GM23338 (cell line): ENCODE measurements around the gene GABRB3. TPM values are rescaled to one million over a fixed set of nuclear protein-coding genes. Genes with fewer than 3 reads are reported as not detected.
"Not testable (repeated sequence)": the region's sequence is repeated elsewhere in the genome, so short reads cannot be mapped to it uniquely, and the experiment has no call there.

Experiments
- ATAC-seq: fragments of 200-7000 bp; cut with Tn5 transposase; 3 replicates; pipeline ENCODE4 v1.9.1; 2020
- DNase-seq: peaks from one replicate; pipeline ENCODE4 v3.0.0-alpha.2; 2015; ENCODE audit warnings: low spot score
- H2AFZ ChIP-seq: fragments of 200-600 bp; sonication (generic); 2 replicates; pipeline ENCODE4 v1.8.0; 2016; ENCODE audit warnings: antibody characterized with exemption, mild to moderate bottlenecking, moderate library complexity
- H3F3A ChIP-seq: fragments of 200-600 bp; sonication (generic); replicated peaks from 2 replicates; pipeline ENCODE4 v1.8.0; 2017; ENCODE audit warnings: antibody characterized with exemption, mixed run types, low read depth
- H3K27ac ChIP-seq: fragments of 200-600 bp; sonication (generic); 2 replicates; pipeline ENCODE4 v1.6.1; 2016; ENCODE audit warnings: low read depth
- H3K27me3 ChIP-seq: fragments of 200-600 bp; sonication (generic); 2 replicates; pipeline ENCODE4 v1.8.0; 2016; ENCODE audit warnings: mild to moderate bottlenecking, mixed run types, moderate library complexity; ENCODE audit not compliant: insufficient read depth
- H3K36me3 ChIP-seq: fragments of 200-600 bp; sonication (generic); 2 replicates; pipeline ENCODE4 v1.8.0; 2016; ENCODE audit warnings: mild to moderate bottlenecking; ENCODE audit not compliant: insufficient read depth
- H3K4me1 ChIP-seq: fragments of 200-600 bp; sonication (generic); 2 replicates; pipeline ENCODE4 v1.8.0; 2016; ENCODE audit warnings: mild to moderate bottlenecking, moderate library complexity; ENCODE audit not compliant: insufficient read depth
- H3K4me2 ChIP-seq: fragments of 200-600 bp; sonication (generic); 2 replicates; pipeline ENCODE4 v1.7.1; 2017; ENCODE audit warnings: mixed run types
- H3K4me3 ChIP-seq: fragments of 200-600 bp; sonication (generic); 2 replicates; pipeline ENCODE4 v1.6.1; 2016; ENCODE audit warnings: mixed run types
- H3K79me2 ChIP-seq: fragments of 200-600 bp; sonication (generic); replicated peaks from 2 replicates; pipeline ENCODE4 v1.8.0; 2017; ENCODE audit warnings: mild to moderate bottlenecking; ENCODE audit not compliant: insufficient read depth
- H3K9me2 ChIP-seq: fragments of 200-600 bp; sonication (generic); 2 replicates; pipeline ENCODE4 v1.8.0; 2017; ENCODE audit not compliant: insufficient read depth
- H4K20me1 ChIP-seq: fragments of 200-600 bp; sonication (generic); replicated peaks from 2 replicates; pipeline ENCODE4 v1.8.0; 2017; ENCODE audit warnings: mild to moderate bottlenecking; ENCODE audit not compliant: insufficient read depth
- H3K27ac Mint-ChIP-seq: 2 replicates; pipeline ENCODE4 v1.8.0; 2020; ENCODE audit warnings: inconsistent platforms, mild to moderate bottlenecking, moderate library complexity, mixed read lengths
- H3K27me3 Mint-ChIP-seq: 3 replicates; pipeline ENCODE4 v1.8.0; 2022; ENCODE audit warnings: low read depth, mild to moderate bottlenecking, moderate library complexity, mixed read lengths, inconsistent platforms; ENCODE audit not compliant: insufficient read depth, poor library complexity
- H3K36me3 Mint-ChIP-seq: 3 replicates; pipeline ENCODE4 v1.8.0; 2021; ENCODE audit warnings: low read depth, mild to moderate bottlenecking, inconsistent platforms, moderate library complexity, mixed read lengths
- H3K4me1 Mint-ChIP-seq: 3 replicates; pipeline ENCODE4 v1.8.0; 2020; ENCODE audit warnings: mild to moderate bottlenecking, inconsistent platforms, mixed read lengths
- H3K4me3 Mint-ChIP-seq: 3 replicates; pipeline ENCODE4 v1.8.0; 2021; ENCODE audit warnings: moderate library complexity, mild to moderate bottlenecking, inconsistent platforms, mixed read lengths
- H3K9me3 Mint-ChIP-seq: 3 replicates; pipeline ENCODE4 v1.8.0; 2020; ENCODE audit warnings: moderate library complexity, mild to moderate bottlenecking, inconsistent platforms, mixed read lengths
- CREB1 ChIP-seq: fragments of 250-450 bp; sonication (Bioruptor Pico); IDR thresholded peaks from 2 replicates; pipeline ENCODE4 v1.5.0; 2020; ENCODE audit warnings: low read depth, mild to moderate bottlenecking, moderate library complexity
- CTCF ChIP-seq, 2 experiments: fragments of 200-600 bp in 1 of 2; sonication (generic) in 1 of 2; conservative IDR thresholded peaks; 2 replicates each; pipeline versions ENCODE4 v1.5.1 to v1.6.1; 2016 to 2017; ENCODE audit warnings: antibody characterized with exemption in 2 of 2, low read depth in 2 of 2, mild to moderate bottlenecking in 2 of 2, moderate library complexity in 1 of 2
- ETS1 ChIP-seq: IDR thresholded peaks from 2 replicates; pipeline ENCODE4 v1.6.1; 2016; ENCODE audit warnings: antibody characterized with exemption
- EZH2 ChIP-seq: fragments of 200-600 bp; sonication (generic); IDR thresholded peaks from one replicate; pipeline ENCODE4 v1.8.0; 2017; ENCODE audit warnings: antibody characterized with exemption, mild to moderate bottlenecking, low read depth; ENCODE audit not compliant: unreplicated experiment
- EZH2phosphoT487 ChIP-seq: fragments of 200-600 bp; sonication (generic); IDR thresholded peaks from one replicate; pipeline ENCODE4 v1.8.1; 2018; ENCODE audit warnings: antibody characterized with exemption; ENCODE audit not compliant: unreplicated experiment
- JUNB ChIP-seq: IDR thresholded peaks from one replicate; pipeline ENCODE4 v1.6.1; 2016; ENCODE audit warnings: antibody characterized with exemption; ENCODE audit not compliant: unreplicated experiment
- NANOG ChIP-seq: IDR thresholded peaks from 2 replicates; pipeline ENCODE4 v1.6.1; 2016; ENCODE audit warnings: antibody characterized with exemption, borderline replicate concordance
- POLR2AphosphoS5 ChIP-seq: IDR thresholded peaks from 2 replicates; pipeline ENCODE4 v1.6.1; 2016; ENCODE audit warnings: antibody characterized with exemption, low read depth
- REST ChIP-seq: IDR thresholded peaks from one replicate; pipeline ENCODE4 v1.6.1; 2018; ENCODE audit warnings: antibody characterized with exemption; ENCODE audit not compliant: unreplicated experiment
- STAT1 ChIP-seq: IDR thresholded peaks from one replicate; pipeline ENCODE4 v1.6.1; 2016; ENCODE audit warnings: antibody characterized with exemption; ENCODE audit not compliant: unreplicated experiment
- ZNF114 ChIP-seq: fragments of 250-450 bp; sonication (Bioruptor Pico); IDR thresholded peaks from 2 replicates; pipeline ENCODE4 v1.5.0; 2020; ENCODE audit warnings: mild to moderate bottlenecking, moderate library complexity
- ZNF331 ChIP-seq: fragments of 250-450 bp; sonication (Bioruptor Pico); IDR thresholded peaks from 2 replicates; pipeline ENCODE4 v1.5.0; 2020; ENCODE audit warnings: low read depth, mild to moderate bottlenecking, moderate library complexity
- polyA plus RNA-seq: library from polyadenylated mRNA; unstranded; fragments of >200 nt; fragmentation: Nextera tagmentation; extraction: Ambion mirVana; gene quantifications from 2 replicates; pipeline ENCODE4 v1.2.1, GENCODE V29; 2016
- total RNA-seq: library from RNA; depleted of rRNA; stranded (reverse); fragments of >200 nt; shearing (Covaris generic); gene quantifications from 2 replicates; pipeline ENCODE4 v1.2.3, GENCODE V29; 2014

GABRB3 gene
- total and polyA plus RNA-seq, 2 experiments from 2014 or later: 56.5 to 131 TPM

GRCh38 chr15:26719866-26720265 lies 53.0 kb downstream of the GABRB3 start:
- peak; percentile 84 for TF ChIP-seq NANOG
- peaks cover 28% of the 10 kb centered on the region for H3K36me3 Mint-ChIP-seq

GRCh38 chr15:26716069-26716468 lies 56.8 kb downstream of the GABRB3 start:
- Mint-ChIP-seq H3K4me3 (no peak overlapping the region), H3K9me3 (peaks cover 8% of the 10 kb centered on the region; the same call in 2 of the 3 replicates), H3K27ac (no peak overlapping the region), H3K36me3 (peaks cover 41% of the 10 kb centered on the region), H3K4me1 (peaks cover 91% of the 10 kb centered on the region), H3K27me3 (peaks cover 19% of the 10 kb centered on the region)
- H3K36me3 ChIP-seq: no peaks in the 10 kb centered on the region
- no peak overlapping the region for H2AFZ ChIP-seq
- no peak for DNase-seq
- no peak for ATAC-seq
- H4K20me1 ChIP-seq: peaks cover 10% of the 10 kb centered on the region; the same call in 1 of the 2 replicates
- no peak overlapping the region for H3K27ac ChIP-seq
- TF ChIP-seq EZH2phosphoT487 (no peak), EZH2 (no peak), ETS1 (no peak)
- peaks cover 87% of the 10 kb centered on the region for H3K79me2 ChIP-seq
- peaks cover 81% of the 10 kb centered on the region for H3K4me1 ChIP-seq
- H3K4me2 ChIP-seq: no peak overlapping the region
- H3K27me3 ChIP-seq: no peaks in the 10 kb centered on the region
- no peak overlapping the region for H3K4me3 ChIP-seq
- H3K9me2 ChIP-seq: 0 out of 2 replicates have a peak, but pooled peaks cover 11% of the 10 kb centered on the region
- peaks cover 21% of the 10 kb centered on the region for H3F3A ChIP-seq

More at GRCh38 chr15:26719866-26720265, 53.0 kb downstream of the GABRB3 start:
- H3K27ac Mint-ChIP-seq: peak overlapping the region; percentile 43
- not testable (repeated sequence) for H3K9me3 Mint-ChIP-seq, H3K36me3 ChIP-seq, H3K27me3 ChIP-seq, H2AFZ ChIP-seq, ATAC-seq, H4K20me1 ChIP-seq
- peak overlapping the region; percentile 51 for H3K4me3 Mint-ChIP-seq
- peaks cover 10% of the 10 kb centered on the region for H3K27me3 Mint-ChIP-seq
- Histone ChIP-seq H3K4me1 (peaks cover 85% of the 10 kb centered on the region), H3K79me2 (peaks cover 77% of the 10 kb centered on the region), H3K27ac (peak overlapping the region; percentile 92), H3F3A (peaks cover 30% of the 10 kb centered on the region), H3K4me2 (peak overlapping the region; percentile 74), H3K4me3 (peak overlapping the region; percentile 46), H3K9me2 (0 out of 2 replicates have a peak, but pooled peaks cover 11% of the 10 kb centered on the region)
- DNase-seq: peak; percentile 32
- peaks cover 89% of the 10 kb centered on the region for H3K4me1 Mint-ChIP-seq

DNA sequence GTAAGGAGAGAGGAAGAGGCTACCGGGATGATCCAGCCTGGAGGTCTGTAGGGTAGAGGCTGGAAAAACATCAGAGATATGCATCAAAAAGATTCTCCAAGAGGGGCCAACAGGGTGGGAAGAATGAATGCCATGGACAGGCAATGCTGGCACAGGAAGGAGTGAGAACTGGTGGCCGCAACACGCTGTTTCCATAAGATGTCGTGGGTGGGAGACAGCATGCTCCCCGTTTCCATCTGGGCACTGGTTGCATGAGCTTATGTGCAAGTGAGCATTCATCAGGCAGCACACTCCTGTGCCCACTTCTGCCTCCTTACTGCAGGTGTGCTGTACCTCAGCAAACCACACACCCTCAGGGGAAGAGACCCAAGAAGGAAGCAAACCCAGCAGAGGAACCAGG lies 59.4 kb downstream of the GABRB3 start:
- Mint-ChIP-seq H3K27me3 (peaks cover 15% of the 10 kb centered on the region), H3K4me1 (peaks cover 69% of the 10 kb centered on the region), H3K36me3 (peaks cover 43% of the 10 kb centered on the region), H3K4me3 (no peak overlapping the region), H3K27ac (peak overlapping the region; percentile 28; the same call in 1 of the 2 replicates), H3K9me3 (peaks cover 8% of the 10 kb centered on the region; the same call in 2 of the 3 replicates)
- 0 out of 2 replicates have a peak, but pooled peaks cover under 1% of the 10 kb centered on the region for H3F3A ChIP-seq
- H3K79me2 ChIP-seq: peaks cover 100% of the 10 kb centered on the region
- H3K4me2 ChIP-seq: no peak overlapping the region
- ATAC-seq (no peak), DNase-seq (no peak)
- no peak overlapping the region for H2AFZ ChIP-seq
- peaks cover 14% of the 10 kb centered on the region; the same call in 1 of the 2 replicates for H3K9me2 ChIP-seq
- peaks cover 59% of the 10 kb centered on the region for H3K4me1 ChIP-seq
- H4K20me1 ChIP-seq: peaks cover 10% of the 10 kb centered on the region; the same call in 1 of the 2 replicates
- H3K36me3 ChIP-seq: no peaks in the 10 kb centered on the region
- no peak overlapping the region for H3K27ac ChIP-seq
- H3K27me3 ChIP-seq: no peaks in the 10 kb centered on the region
- no peak overlapping the region for H3K4me3 ChIP-seq
- TF ChIP-seq JUNB: no peak
- TF ChIP-seq ETS1: no peak
- TF ChIP-seq POLR2AphosphoS5: no peak
- no peak for TF ChIP-seq REST
- TF ChIP-seq EZH2phosphoT487: no peak
- no peak for TF ChIP-seq EZH2
- TF ChIP-seq CTCF (conservative IDR thresholded peaks at IDR 0.05; ENCODE audit: low read depth in 2 of 2): no peak
- no peak for TF ChIP-seq CREB1 (CRISPR knock-in tag)
- TF ChIP-seq NANOG: no peak
- TF ChIP-seq ZNF331 (CRISPR knock-in tag): no peak
- TF ChIP-seq ZNF114 (CRISPR knock-in tag): no peak
- no peak for TF ChIP-seq STAT1
